SK-N-SH (cell line): ENCODE measurements around the gene TOPBP1. TPM values are rescaled to one million over a fixed set of nuclear protein-coding genes. Genes with fewer than 3 reads are reported as not detected.

Experiments
- CTCF ChIA-PET: fragments of 300-600, 350-600 bp; formaldehyde crosslinking; extraction: SDS; loops from one replicate; lab custom pipeline; 2021; lab: Yijun Ruan, JAX
- POLR2A ChIA-PET: fragments of 350-600 bp; sonication (Branson Sonifier 250); formaldehyde crosslinking; extraction: SDS; loops from one replicate; lab custom pipeline; 2020; ENCODE audit warnings: antibody characterized with exemption, inconsistent platforms; lab: Yijun Ruan, JAX
- DNase-seq: peaks from one replicate; pipeline ENCODE4 v3.0.0; 2012
- H2AFZ ChIP-seq: fragments of 200-600 bp; sonication (generic); 2 replicates; pipeline ENCODE4 v1.8.1; 2016; ENCODE audit warnings: antibody characterized with exemption, mild to moderate bottlenecking, low read depth
- H3F3A ChIP-seq: fragments of 200-600 bp; sonication (generic); replicated peaks from 2 replicates; pipeline ENCODE3; 2016; ENCODE audit warnings: antibody characterized with exemption, mild to moderate bottlenecking; ENCODE audit not compliant: insufficient read depth
- H3K27ac ChIP-seq, 2 experiments: fragments of 200-500 bp in 1 of 2; fragments of 200-600 bp in 1 of 2; sonication (Bioruptor generic) in 1 of 2; sonication (generic), shearing (Covaris generic) in 1 of 2; 2 replicates each; pipeline versions ENCODE4 v1.5.1 to v1.6.1; 2014 to 2016; ENCODE audit warnings: low read depth in 2 of 2, inconsistent platforms in 1 of 2, low read length in 1 of 2, mild to moderate bottlenecking in 1 of 2, mixed read lengths in 1 of 2
- H3K27me3 ChIP-seq: fragments of 200-600 bp; sonication (generic), shearing (Covaris generic); 2 replicates; pipeline ENCODE4 v1.6.1; 2016; ENCODE audit warnings: mixed run types; ENCODE audit not compliant: insufficient read depth
- H3K36me3 ChIP-seq, 2 experiments: fragments of 200-500 bp in 1 of 2; fragments of 200-600 bp in 1 of 2; sonication (Bioruptor generic) in 1 of 2; sonication (generic) in 1 of 2; replicated peaks in 1 of 2; 2 replicates each; pipeline versions ENCODE3 to v1.5.1; 2014 to 2016; ENCODE audit warnings: low read length in 1 of 2, mild to moderate bottlenecking in 1 of 2; ENCODE audit not compliant: insufficient read depth in 2 of 2, control insufficient read depth in 1 of 2
- H3K4me1 ChIP-seq, 2 experiments: fragments of 200-500 bp in 1 of 2; fragments of 200-600 bp in 1 of 2; sonication (Bioruptor generic) in 1 of 2; sonication (generic), shearing (Covaris generic) in 1 of 2; 2 replicates each; pipeline versions ENCODE4 v1.5.1 to v1.6.1; 2014 to 2016; ENCODE audit warnings: low read depth in 1 of 2, low read length in 1 of 2, mixed run types in 1 of 2; ENCODE audit not compliant: insufficient read depth in 2 of 2, control insufficient read depth in 1 of 2
- H3K4me2 ChIP-seq: fragments of 200-600 bp; sonication (generic), shearing (Covaris generic); 2 replicates; pipeline ENCODE4 v1.6.1; 2017; ENCODE audit warnings: mixed run types
- H3K4me3 ChIP-seq, 2 experiments: fragments of 200-500 bp in 1 of 2; fragments of 200-600 bp in 1 of 2; sonication (Bioruptor generic) in 1 of 2; sonication (generic), shearing (Covaris generic) in 1 of 2; 2 replicates each; pipeline versions ENCODE4 v1.5.1 to v1.8.1; 2014 to 2016; ENCODE audit warnings: low read depth in 2 of 2, inconsistent platforms in 1 of 2, low read length in 1 of 2, mild to moderate bottlenecking in 1 of 2, mixed read lengths in 1 of 2, moderate library complexity in 1 of 2
- H3K79me2 ChIP-seq: fragments of 200-600 bp; sonication (generic); 2 replicates; pipeline ENCODE4 v1.8.1; 2017; ENCODE audit warnings: mild to moderate bottlenecking; ENCODE audit not compliant: insufficient read depth
- H3K9ac ChIP-seq: fragments of 200-600 bp; sonication (generic); 2 replicates; pipeline ENCODE4 v1.6.1; 2017; ENCODE audit warnings: mixed run types
- H3K9me2 ChIP-seq: fragments of 200-600 bp; sonication (generic); 2 replicates; pipeline ENCODE4 v1.6.1; 2017; ENCODE audit warnings: mixed run types
- H3K9me3 ChIP-seq: fragments of 200-600 bp; sonication (generic); 2 replicates; pipeline ENCODE4 v1.6.1; 2017; ENCODE audit warnings: mixed run types, mild to moderate bottlenecking, moderate library complexity
- H4K20me1 ChIP-seq: fragments of 200-600 bp; sonication (generic); 2 replicates; pipeline ENCODE4 v1.6.1; 2017; ENCODE audit warnings: mild to moderate bottlenecking, mixed run types; ENCODE audit not compliant: insufficient read depth
- EP300 ChIP-seq, 2 experiments: IDR thresholded peaks; 2 replicates each; pipeline versions ENCODE4 v1.4.0 to v1.6.1; 2012; ENCODE audit warnings: borderline replicate concordance in 1 of 2, low read depth in 1 of 2, low read length in 1 of 2
- FOXM1 ChIP-seq: IDR thresholded peaks from 2 replicates; pipeline ENCODE4 v1.4.0; 2012; ENCODE audit warnings: low read depth, mild to moderate bottlenecking
- GABPA ChIP-seq: IDR thresholded peaks from 2 replicates; pipeline ENCODE4 v1.4.0; 2012; ENCODE audit warnings: low read depth, mild to moderate bottlenecking
- GATA2 ChIP-seq: sonication (generic); formaldehyde crosslinking; IDR thresholded peaks from 2 replicates; pipeline ENCODE4 v1.5.0; 2020; ENCODE audit warnings: mild to moderate bottlenecking, missing genetic modification reagents
- JUND ChIP-seq: IDR thresholded peaks from 2 replicates; pipeline ENCODE4 v1.4.0; 2012
- MXI1 ChIP-seq: IDR thresholded peaks from 2 replicates; pipeline ENCODE4 v1.6.1; 2012; ENCODE audit warnings: mild to moderate bottlenecking, low read depth, low read length, improper control_type of control experiment
- NFIC ChIP-seq: IDR thresholded peaks from 2 replicates; pipeline ENCODE4 v1.4.0; 2012; ENCODE audit warnings: borderline replicate concordance
- RCOR1 ChIP-seq: fragments of 150-350 bp; IDR thresholded peaks from 2 replicates; pipeline ENCODE4 v1.6.1; 2017; ENCODE audit warnings: antibody characterized with exemption, low read length
- RFX5 ChIP-seq: IDR thresholded peaks from 2 replicates; pipeline ENCODE4 v1.6.1; 2012; ENCODE audit warnings: mild to moderate bottlenecking, improper control_type of control experiment, low read length
- RXRA ChIP-seq: IDR thresholded peaks from 2 replicates; pipeline ENCODE4 v1.4.0; 2012; ENCODE audit warnings: low read depth, mild to moderate bottlenecking, borderline replicate concordance
- TAF1 ChIP-seq: IDR thresholded peaks from 2 replicates; pipeline ENCODE4 v1.6.1; 2012; ENCODE audit warnings: low read depth, mild to moderate bottlenecking, low read length, moderate library complexity, borderline replicate concordance
- WGBS: methylation state at CpG from one replicate; pipeline ENCODE4 v1.1.6; 2017; ENCODE audit warnings: low lambda C conversion rate; 5-methylcytosine and 5-hydroxymethylcytosine counted together
- polyA plus RNA-seq, 3 experiments: library from polyadenylated mRNA; depleted of rRNA; stranded (reverse); fragments of >200 nt; gene quantifications; 2 replicates each; pipeline ENCODE4 v1.2.3, GENCODE V29; 2012
- TF ChIP-seq, protein P1 (sequence below): IDR thresholded peaks from 2 replicates; pipeline ENCODE4; 2012
- TF ChIP-seq, protein P2 (sequence below): IDR thresholded peaks from 2 replicates; pipeline ENCODE4 v1.4.0; 2012; ENCODE audit warnings: low read depth, borderline replicate concordance
- TF ChIP-seq, protein P3 (sequence below): fragments of 200-600 bp; sonication (generic); IDR thresholded peaks from 2 replicates; pipeline ENCODE4 v1.6.1; 2017; ENCODE audit warnings: antibody characterized with exemption, mild to moderate bottlenecking, moderate library complexity
- TF ChIP-seq, protein P4 (sequence below): IDR thresholded peaks from 2 replicates; pipeline ENCODE4 v1.4.0; 2012; ENCODE audit warnings: low read depth, borderline replicate concordance
- TF ChIP-seq, protein P5 (sequence below): IDR thresholded peaks from 2 replicates; pipeline ENCODE4 v1.6.1; 2012; ENCODE audit warnings: mild to moderate bottlenecking, low read depth, low read length, moderate library complexity

The TOPBP1 gene
- polyA plus RNA-seq, 1 of the 3 experiments (the other 2 are of a cell fraction), result 15.7 TPM

DNA sequence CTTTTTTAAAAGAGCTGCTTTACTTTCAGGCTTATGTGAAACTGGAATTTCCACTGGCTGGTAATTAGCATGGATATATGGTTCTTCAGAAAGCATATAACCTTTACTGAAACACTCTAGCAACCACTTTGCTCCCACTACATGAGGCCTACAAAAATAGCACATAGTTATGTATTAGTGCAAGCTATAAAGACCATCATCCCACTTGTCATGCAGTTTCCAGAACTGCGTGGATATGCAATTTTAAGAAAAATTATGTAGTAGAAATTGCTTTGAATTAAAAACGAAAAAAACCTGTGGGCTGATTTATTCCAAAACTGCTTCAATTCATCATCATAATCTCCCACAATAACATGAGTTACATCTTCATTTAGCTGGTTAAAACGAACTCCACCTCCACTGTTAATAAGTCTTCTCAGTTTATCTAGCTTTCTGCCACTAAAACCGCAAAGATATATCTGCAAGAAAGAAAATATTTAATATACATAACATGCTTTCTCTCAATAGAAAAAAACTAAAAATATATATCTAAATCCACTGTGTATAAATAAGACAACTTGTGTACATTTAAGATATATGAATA, 12.2 kb downstream of the TOPBP1 start:
- Histone ChIP-seq H3K4me2 (no peak overlapping the region), H3K9me2 (no peaks in the 10 kb centered on the region), H3K9ac (no peak overlapping the region), H3F3A (peaks cover 20% of the 10 kb centered on the region), H3K36me3 (peaks cover 60 to 76% of the 10 kb centered on the region in 2 experiments), H3K27ac (no peak overlapping the region), H3K27me3 (no peaks in the 10 kb centered on the region), H3K4me3 (no peak overlapping the region), H3K79me2 (peaks cover 8% of the 10 kb centered on the region; the same call in 1 of the 2 replicates), H3K9me3 (no peaks in the 10 kb centered on the region), H4K20me1 (0 out of 2 replicates have a peak, but pooled peaks cover 3% of the 10 kb centered on the region), H3K4me1 (peaks cover 0 to 11% of the 10 kb centered on the region in 2 experiments; a peak in 2 of 4 replicates), H2AFZ (no peak overlapping the region)
- ChIA-PET CTCF (interaction anchor here (1.3 to 1.4 kb wide), 3 partner anchors 14 to 919 kb away, joined by 3 to 5 read pairs (median 4); no protein-coding TSS in a partner anchor), POLR2A (interaction anchor here (0.9 kb wide), 1 partner anchor 75 kb away, joined by 3 read pairs; no protein-coding TSS in a partner anchor)
- no peak for DNase-seq
- WGBS, result 82% methylated on average over 4 of the region's 4 CpGs
- TF ChIP-seq TAF1, result no peak
- no peak for TF ChIP-seq GATA2 (CRISPR knock-in tag)
- TF ChIP-seq, protein P1, sequence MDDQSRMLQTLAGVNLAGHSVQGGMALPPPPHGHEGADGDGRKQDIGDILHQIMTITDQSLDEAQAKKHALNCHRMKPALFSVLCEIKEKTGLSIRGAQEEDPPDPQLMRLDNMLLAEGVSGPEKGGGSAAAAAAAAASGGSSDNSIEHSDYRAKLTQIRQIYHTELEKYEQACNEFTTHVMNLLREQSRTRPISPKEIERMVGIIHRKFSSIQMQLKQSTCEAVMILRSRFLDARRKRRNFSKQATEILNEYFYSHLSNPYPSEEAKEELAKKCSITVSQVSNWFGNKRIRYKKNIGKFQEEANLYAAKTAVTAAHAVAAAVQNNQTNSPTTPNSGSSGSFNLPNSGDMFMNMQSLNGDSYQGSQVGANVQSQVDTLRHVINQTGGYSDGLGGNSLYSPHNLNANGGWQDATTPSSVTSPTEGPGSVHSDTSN, result no peak
- TF ChIP-seq RCOR1, result no peak
- no peak for TF ChIP-seq RFX5

DNA sequence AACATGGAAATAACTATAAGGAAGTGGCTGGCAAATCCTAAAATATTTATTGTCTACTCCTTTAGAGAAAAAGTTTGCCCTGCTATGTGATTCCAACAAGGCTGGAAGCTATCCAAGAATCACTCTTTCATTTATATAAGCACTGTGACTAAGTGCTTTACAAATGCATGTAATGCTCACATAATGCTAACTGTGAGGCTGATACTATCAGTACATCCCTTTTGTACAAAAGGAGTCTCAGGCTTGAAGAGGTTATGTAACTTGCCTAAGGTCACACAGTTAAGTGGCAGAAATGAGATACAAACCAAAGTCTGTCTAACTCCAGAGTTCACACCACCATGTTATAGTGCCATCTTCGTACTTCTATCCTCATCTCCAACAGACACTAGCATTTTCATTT, 17.0 kb downstream of the TOPBP1 start:
- Histone ChIP-seq H3K27me3 (no peaks in the 10 kb centered on the region), H4K20me1 (0 out of 2 replicates have a peak, but pooled peaks cover 3% of the 10 kb centered on the region), H3K36me3 (peaks cover 68 to 72% of the 10 kb centered on the region in 2 experiments), H3K27ac (peak overlapping the region; percentile 50 to 86), H3K9me3 (no peaks in the 10 kb centered on the region), H3K79me2 (peaks cover 8% of the 10 kb centered on the region; the same call in 1 of the 2 replicates), H3K4me3 (no peak overlapping the region), H3K4me1 (peaks cover 0 to 17% of the 10 kb centered on the region in 2 experiments; a peak in 3 of 4 replicates), H2AFZ (no peak overlapping the region), H3K9me2 (no peaks in the 10 kb centered on the region), H3K9ac (peak overlapping the region; percentile 3; the same call in 1 of the 2 replicates), H3F3A (peaks cover 16% of the 10 kb centered on the region), H3K4me2 (peak overlapping the region; percentile 11; the same call in 1 of the 2 replicates)
- DNase-seq, result no peak
- CTCF ChIA-PET, result no interaction called here
- WGBS, result 79% methylated on average over 1 of the region's 1 CpG
- POLR2A ChIA-PET, result no interaction called here
- TF ChIP-seq FOXM1 (no peak), MXI1 (no peak), EP300 (IDR thresholded peaks at IDR 0.05; ENCODE audit: borderline replicate concordance in 1 of 2, low read depth in 1 of 2, low read length in 1 of 2) (0 out of 4 replicates have a peak, but pooled peaks of 1 of the 2 experiments have one; percentile 30), RXRA (peak; percentile 57; the same call in 1 of the 2 replicates), JUND (peak; percentile 52; the same call in 1 of the 2 replicates), GABPA (no peak), NFIC (peak; percentile 90)
- TF ChIP-seq, protein P2, sequence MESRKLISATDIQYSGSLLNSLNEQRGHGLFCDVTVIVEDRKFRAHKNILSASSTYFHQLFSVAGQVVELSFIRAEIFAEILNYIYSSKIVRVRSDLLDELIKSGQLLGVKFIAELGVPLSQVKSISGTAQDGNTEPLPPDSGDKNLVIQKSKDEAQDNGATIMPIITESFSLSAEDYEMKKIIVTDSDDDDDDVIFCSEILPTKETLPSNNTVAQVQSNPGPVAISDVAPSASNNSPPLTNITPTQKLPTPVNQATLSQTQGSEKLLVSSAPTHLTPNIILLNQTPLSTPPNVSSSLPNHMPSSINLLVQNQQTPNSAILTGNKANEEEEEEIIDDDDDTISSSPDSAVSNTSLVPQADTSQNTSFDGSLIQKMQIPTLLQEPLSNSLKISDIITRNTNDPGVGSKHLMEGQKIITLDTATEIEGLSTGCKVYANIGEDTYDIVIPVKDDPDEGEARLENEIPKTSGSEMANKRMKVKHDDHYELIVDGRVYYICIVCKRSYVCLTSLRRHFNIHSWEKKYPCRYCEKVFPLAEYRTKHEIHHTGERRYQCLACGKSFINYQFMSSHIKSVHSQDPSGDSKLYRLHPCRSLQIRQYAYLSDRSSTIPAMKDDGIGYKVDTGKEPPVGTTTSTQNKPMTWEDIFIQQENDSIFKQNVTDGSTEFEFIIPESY, result no peak
- TF ChIP-seq, protein P3, sequence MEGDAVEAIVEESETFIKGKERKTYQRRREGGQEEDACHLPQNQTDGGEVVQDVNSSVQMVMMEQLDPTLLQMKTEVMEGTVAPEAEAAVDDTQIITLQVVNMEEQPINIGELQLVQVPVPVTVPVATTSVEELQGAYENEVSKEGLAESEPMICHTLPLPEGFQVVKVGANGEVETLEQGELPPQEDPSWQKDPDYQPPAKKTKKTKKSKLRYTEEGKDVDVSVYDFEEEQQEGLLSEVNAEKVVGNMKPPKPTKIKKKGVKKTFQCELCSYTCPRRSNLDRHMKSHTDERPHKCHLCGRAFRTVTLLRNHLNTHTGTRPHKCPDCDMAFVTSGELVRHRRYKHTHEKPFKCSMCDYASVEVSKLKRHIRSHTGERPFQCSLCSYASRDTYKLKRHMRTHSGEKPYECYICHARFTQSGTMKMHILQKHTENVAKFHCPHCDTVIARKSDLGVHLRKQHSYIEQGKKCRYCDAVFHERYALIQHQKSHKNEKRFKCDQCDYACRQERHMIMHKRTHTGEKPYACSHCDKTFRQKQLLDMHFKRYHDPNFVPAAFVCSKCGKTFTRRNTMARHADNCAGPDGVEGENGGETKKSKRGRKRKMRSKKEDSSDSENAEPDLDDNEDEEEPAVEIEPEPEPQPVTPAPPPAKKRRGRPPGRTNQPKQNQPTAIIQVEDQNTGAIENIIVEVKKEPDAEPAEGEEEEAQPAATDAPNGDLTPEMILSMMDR, result no peak
- TF ChIP-seq, protein P4, sequence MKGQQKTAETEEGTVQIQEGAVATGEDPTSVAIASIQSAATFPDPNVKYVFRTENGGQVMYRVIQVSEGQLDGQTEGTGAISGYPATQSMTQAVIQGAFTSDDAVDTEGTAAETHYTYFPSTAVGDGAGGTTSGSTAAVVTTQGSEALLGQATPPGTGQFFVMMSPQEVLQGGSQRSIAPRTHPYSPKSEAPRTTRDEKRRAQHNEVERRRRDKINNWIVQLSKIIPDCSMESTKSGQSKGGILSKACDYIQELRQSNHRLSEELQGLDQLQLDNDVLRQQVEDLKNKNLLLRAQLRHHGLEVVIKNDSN, result no peak
- TF ChIP-seq, protein P5, sequence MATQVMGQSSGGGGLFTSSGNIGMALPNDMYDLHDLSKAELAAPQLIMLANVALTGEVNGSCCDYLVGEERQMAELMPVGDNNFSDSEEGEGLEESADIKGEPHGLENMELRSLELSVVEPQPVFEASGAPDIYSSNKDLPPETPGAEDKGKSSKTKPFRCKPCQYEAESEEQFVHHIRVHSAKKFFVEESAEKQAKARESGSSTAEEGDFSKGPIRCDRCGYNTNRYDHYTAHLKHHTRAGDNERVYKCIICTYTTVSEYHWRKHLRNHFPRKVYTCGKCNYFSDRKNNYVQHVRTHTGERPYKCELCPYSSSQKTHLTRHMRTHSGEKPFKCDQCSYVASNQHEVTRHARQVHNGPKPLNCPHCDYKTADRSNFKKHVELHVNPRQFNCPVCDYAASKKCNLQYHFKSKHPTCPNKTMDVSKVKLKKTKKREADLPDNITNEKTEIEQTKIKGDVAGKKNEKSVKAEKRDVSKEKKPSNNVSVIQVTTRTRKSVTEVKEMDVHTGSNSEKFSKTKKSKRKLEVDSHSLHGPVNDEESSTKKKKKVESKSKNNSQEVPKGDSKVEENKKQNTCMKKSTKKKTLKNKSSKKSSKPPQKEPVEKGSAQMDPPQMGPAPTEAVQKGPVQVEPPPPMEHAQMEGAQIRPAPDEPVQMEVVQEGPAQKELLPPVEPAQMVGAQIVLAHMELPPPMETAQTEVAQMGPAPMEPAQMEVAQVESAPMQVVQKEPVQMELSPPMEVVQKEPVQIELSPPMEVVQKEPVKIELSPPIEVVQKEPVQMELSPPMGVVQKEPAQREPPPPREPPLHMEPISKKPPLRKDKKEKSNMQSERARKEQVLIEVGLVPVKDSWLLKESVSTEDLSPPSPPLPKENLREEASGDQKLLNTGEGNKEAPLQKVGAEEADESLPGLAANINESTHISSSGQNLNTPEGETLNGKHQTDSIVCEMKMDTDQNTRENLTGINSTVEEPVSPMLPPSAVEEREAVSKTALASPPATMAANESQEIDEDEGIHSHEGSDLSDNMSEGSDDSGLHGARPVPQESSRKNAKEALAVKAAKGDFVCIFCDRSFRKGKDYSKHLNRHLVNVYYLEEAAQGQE, result no peak
